ENCODE data around the gene ZFYVE28. TPM values are rescaled to one million over a fixed set of nuclear protein-coding genes. Genes with fewer than 3 reads are reported as not detected.
A peak's percentile ranks its signal among the peaks of the same experiment; 100 is the strongest.

ZFYVE28 gene
- total and polyA plus RNA-seq, 8 donors: 4.9 to 88.8 (median 7.3) TPM

DNA sequence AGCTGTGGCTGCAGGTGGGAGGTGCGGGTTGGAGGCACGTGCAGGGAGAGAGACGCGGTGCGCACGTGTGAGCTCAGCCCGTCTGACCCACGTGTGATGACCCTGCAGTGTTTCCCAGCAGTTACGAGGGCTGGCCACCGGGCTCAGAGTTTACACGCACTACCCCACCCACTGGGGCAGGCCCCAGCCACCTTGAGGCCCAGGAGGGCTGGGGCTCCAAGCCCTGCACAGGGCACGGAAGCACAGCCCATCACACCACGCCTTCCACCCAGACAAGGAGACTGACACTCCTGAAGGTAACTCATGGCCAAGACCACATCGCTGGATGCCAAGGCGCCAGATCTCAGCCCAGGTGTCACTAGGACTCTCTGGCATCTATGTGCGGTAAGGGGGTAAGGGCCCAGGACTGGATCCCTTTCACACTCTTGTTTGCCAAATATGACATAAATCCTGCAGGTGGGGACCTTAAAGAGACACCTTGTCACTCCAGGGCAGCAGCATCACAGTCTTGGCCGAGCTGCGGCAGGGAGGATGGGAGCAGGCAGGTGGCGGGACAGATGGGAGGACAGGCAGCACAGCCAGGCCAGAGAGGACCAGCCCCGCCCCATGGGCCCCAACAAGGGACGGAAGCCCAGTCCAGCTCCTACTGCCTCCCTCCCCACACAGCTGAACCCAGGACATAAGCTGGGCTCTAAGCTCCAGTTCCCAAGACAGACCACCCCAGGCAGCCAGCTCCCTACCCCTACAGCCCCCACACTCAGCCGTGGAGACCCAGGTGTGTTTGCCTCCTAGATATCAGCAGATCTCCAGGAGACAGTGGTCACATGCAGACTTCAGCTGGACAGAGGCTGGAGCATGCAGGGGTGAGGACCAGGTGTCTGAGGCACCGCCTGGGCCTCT is 56.8 kb downstream of the ZFYVE28 start:
- WGBS, 5 donors: 80 to 91% (median 84%) methylated on average over 16 to 23 of the region's 23 CpGs
- TF ChIP-seq EP300 (IDR thresholded peaks at IDR 0.05): no peak
- no peak for TF ChIP-seq POLR2AphosphoS5 (IDR thresholded peaks at IDR 0.05)
- TF ChIP-seq, protein P1, sequence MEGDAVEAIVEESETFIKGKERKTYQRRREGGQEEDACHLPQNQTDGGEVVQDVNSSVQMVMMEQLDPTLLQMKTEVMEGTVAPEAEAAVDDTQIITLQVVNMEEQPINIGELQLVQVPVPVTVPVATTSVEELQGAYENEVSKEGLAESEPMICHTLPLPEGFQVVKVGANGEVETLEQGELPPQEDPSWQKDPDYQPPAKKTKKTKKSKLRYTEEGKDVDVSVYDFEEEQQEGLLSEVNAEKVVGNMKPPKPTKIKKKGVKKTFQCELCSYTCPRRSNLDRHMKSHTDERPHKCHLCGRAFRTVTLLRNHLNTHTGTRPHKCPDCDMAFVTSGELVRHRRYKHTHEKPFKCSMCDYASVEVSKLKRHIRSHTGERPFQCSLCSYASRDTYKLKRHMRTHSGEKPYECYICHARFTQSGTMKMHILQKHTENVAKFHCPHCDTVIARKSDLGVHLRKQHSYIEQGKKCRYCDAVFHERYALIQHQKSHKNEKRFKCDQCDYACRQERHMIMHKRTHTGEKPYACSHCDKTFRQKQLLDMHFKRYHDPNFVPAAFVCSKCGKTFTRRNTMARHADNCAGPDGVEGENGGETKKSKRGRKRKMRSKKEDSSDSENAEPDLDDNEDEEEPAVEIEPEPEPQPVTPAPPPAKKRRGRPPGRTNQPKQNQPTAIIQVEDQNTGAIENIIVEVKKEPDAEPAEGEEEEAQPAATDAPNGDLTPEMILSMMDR (IDR thresholded peaks at IDR 0.05): no peak
- TF ChIP-seq POLR2A (IDR thresholded peaks at IDR 0.05): no peak
- Histone ChIP-seq H3K36me3 (no peaks in the 10 kb centered on the region), H3K9me3 (no peaks in the 10 kb centered on the region), H3K27me3 (no peaks in the 10 kb centered on the region), H3K4me1 (peaks cover 16 to 36% (median 34%) of the 10 kb centered on the region in 4 donors), H3K4me3 (no peak overlapping the region), H3K27ac (peak overlapping the region in 1 of 5 donors; percentile 59)
- DNase-seq: peak in 1 of 2 donors; percentile 59
- intact Hi-C loops (cut with DNase I; ENCODE audit: low total_unique reads): no loop called here

DNA sequence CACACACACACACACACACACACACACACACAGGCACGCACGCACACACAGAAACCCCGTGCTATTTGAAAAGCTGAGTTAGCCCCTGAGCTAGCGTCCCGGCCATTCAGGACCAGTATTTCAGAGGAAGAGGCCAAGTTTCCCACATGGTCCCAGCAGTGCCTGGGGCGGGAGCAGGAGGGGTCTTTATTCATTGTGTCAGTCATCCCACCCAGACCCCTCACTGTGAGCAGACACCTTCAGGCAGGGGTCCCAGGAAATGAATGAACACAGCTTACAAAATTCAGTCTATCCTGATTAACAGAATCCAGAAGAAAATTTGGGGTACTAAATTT is 58.1 kb downstream of the ZFYVE28 start:
- intact Hi-C loops (cut with DNase I; ENCODE audit: low total_unique reads): no loop called here
- no peak overlapping the region for H3K4me3 ChIP-seq

DNA sequence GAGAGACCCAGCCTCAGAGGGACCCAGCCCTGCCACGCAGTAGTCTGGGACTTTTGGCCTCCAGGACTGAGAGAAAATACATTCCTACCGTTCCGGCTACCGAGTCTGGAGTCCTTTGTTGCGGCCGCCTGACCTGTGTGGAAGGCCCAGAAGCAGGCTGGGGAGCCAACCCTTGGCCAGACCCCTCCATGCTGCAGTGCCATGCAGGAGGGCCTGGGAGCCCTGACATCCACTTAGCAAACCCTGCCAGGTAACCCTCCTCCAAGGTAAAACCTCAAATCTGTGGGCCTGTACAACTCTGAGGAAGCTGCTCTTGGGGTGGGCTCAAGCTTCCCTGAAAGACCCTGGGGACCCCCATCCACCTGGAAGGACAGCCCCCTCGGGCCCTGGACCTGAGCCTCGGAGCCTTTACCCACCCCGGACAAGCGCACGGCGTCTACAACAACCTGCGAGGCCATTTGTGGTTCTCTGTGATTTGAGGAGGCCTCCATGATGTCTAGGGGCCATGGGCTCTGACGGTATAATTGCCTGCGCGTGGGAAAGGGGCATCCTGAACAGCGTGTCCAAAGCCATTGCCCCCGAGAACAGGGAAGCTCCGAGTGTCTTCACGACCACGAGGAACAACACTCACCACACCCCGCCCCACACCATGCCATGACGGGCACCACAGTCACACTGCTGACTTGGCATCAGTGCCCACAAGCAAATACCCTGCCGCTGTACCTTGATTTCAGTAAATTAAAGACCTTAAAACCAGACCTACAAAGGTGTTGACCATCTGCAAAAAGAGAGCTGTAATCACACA is 58.7 kb downstream of the ZFYVE28 start:
- Histone ChIP-seq H3K36me3 (no peaks in the 10 kb centered on the region), H3K4me3 (no peak overlapping the region), H3K4me1 (peaks cover 16 to 31% (median 24%) of the 10 kb centered on the region in 4 donors), H3K9me3 (no peaks in the 10 kb centered on the region), H3K27ac (no peak overlapping the region), H3K27me3 (no peaks in the 10 kb centered on the region)
- no peak for TF ChIP-seq POLR2AphosphoS5 (IDR thresholded peaks at IDR 0.05)
- TF ChIP-seq, protein P1 (IDR thresholded peaks at IDR 0.05): no peak
- TF ChIP-seq POLR2A (IDR thresholded peaks at IDR 0.05): no peak
- no peak for TF ChIP-seq EP300 (IDR thresholded peaks at IDR 0.05)
- intact Hi-C loops (cut with DNase I; ENCODE audit: low total_unique reads): no loop called here
- 91 to 94% (median 93%) methylated on average over 20 to 24 of the region's 24 CpGs for WGBS, 5 donors
- DNase-seq: no peak

More for the DNA sequence above, 58.1 kb downstream of the ZFYVE28 start:
- Histone ChIP-seq H3K9me3 (no peaks in the 10 kb centered on the region), H3K4me1 (peaks cover 16 to 36% (median 30%) of the 10 kb centered on the region in 4 donors), H3K36me3 (no peaks in the 10 kb centered on the region), H3K27ac (no peak overlapping the region), H3K27me3 (no peaks in the 10 kb centered on the region)
- TF ChIP-seq, protein P1 (IDR thresholded peaks at IDR 0.05): no peak
- no peak for TF ChIP-seq POLR2A (IDR thresholded peaks at IDR 0.05)
- TF ChIP-seq POLR2AphosphoS5 (IDR thresholded peaks at IDR 0.05): no peak
- TF ChIP-seq EP300 (IDR thresholded peaks at IDR 0.05): no peak
- no peak for DNase-seq
- WGBS, 5 donors: 85 to 95% (median 90%) methylated on average over 6 of the region's 6 CpGs

Data from stomach (tissue), 9 donors.